ENCODE measurements around the gene FAM20C.
"Not testable (repeated sequence)": the region's sequence is repeated elsewhere in the genome, so short reads cannot be mapped to it uniquely, and the experiment has no call there.

The FAM20C gene

DNA sequence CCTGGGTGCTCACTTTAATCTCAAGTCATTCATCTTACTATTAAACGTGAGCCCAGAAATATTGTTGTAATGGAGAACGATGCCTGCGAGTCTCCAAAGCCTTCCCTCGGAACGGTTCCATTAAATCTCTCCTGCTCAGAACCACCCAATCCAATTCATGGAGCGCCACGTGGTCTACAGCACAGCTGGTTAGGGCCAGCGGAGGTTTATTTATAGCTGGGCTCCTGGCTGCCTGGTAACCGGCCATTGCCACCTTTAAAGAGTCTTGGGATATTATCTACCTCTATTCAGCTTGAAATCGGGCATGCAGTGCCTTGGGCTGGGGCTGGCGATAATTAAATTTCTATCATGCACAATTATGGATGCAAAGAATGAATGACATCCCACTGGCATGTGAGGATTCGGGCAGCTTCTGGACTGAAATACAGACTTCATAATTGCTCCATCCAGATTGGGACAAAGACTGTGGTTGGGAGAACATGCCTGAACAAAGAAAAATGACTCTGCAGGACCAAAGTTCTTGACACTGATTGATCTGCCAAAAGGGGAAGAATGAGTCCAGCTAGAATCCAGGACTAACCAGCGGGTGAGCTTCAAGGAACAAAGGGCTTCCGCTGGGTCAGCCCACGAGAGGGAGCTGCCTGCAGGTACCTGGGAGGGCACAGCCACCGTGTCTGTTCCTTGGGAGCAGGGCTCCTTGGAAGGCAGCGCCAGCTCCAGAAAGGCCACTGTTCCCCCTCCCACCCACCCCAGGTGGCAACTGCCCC is 7.3 kb downstream of the FAM20C start:
- H3K4me1 ChIP-seq (ENCODE audit: control insufficient read depth, insufficient read depth, low read length) = peaks cover 22% of the 10 kb centered on the region

DNA sequence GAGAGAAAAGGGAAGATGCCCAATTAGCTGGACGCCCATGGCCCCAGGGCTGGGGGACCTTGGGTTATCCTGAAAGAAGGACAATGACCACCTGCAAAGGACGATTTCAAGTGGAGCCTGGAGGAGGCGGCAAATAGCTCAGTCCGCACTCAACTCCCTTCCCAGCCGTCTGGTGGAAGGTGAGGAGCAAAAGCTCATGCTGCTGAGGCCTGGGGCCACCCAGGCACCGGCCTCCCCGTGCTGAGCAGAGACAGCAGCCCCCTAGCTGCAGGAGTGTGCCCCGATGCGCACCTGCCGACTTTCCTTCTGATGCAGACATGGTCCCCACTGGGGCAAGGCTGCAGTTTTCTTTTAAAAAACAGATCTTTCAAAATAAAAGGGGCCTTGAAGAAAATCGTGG is 7.9 kb downstream of the FAM20C start:
- H3K4me3 ChIP-seq (ENCODE audit: low read length) = no peak overlapping the region
- no peaks in the 10 kb centered on the region for H3K27me3 ChIP-seq (ENCODE audit: control insufficient read depth, insufficient read depth, low read length)
- H3K9me3 ChIP-seq (ENCODE audit: control insufficient read depth, low read length) = no peaks in the 10 kb centered on the region
- H3K4me1 ChIP-seq (ENCODE audit: control insufficient read depth, insufficient read depth, low read length) = peaks cover 17% of the 10 kb centered on the region
- H3K36me3 ChIP-seq (ENCODE audit: control insufficient read depth, insufficient read depth, low read length) = peaks cover 39% of the 10 kb centered on the region
- H3K9ac ChIP-seq (ENCODE audit: low read length) = no peak overlapping the region

More for the DNA sequence above, 7.3 kb downstream of the FAM20C start:
- Histone ChIP-seq H3K9ac (ENCODE audit: low read length) (no peak overlapping the region), H3K27me3 (ENCODE audit: control insufficient read depth, insufficient read depth, low read length) (no peaks in the 10 kb centered on the region), H3K36me3 (ENCODE audit: control insufficient read depth, insufficient read depth, low read length) (peaks cover 39% of the 10 kb centered on the region), H3K4me3 (ENCODE audit: low read length) (no peak overlapping the region), H3K9me3 (ENCODE audit: control insufficient read depth, low read length) (no peaks in the 10 kb centered on the region)

DNA sequence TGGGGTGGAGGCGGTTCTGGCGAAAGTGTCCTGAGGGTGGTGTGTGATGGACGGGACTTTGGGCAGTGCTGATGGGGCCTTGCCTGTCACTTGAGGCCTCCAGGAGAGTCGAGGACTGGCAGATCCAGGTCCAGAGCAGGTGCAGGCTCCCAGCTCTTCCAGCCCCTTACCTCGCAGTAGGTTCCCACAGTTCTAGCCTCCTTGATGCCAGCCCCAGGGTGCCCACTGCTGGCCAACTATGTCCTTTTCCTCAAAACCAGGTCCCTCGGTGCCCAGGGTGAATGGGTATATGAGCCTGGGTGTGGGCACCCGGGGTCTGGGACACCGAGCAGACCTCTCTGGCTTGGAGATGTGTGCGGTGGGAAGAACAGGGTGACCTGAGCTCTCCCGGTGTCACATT is 8.3 kb downstream of the FAM20C start:
- no peaks in the 10 kb centered on the region for H3K27me3 ChIP-seq (ENCODE audit: control insufficient read depth, insufficient read depth, low read length)
- H3K9ac ChIP-seq (ENCODE audit: low read length) = no peak overlapping the region
- no peak overlapping the region for H3K4me3 ChIP-seq (ENCODE audit: low read length)
- no peaks in the 10 kb centered on the region for H3K9me3 ChIP-seq (ENCODE audit: control insufficient read depth, low read length)
- peaks cover 14% of the 10 kb centered on the region for H3K4me1 ChIP-seq (ENCODE audit: control insufficient read depth, insufficient read depth, low read length)
- peaks cover 37% of the 10 kb centered on the region for H3K36me3 ChIP-seq (ENCODE audit: control insufficient read depth, insufficient read depth, low read length)

DNA sequence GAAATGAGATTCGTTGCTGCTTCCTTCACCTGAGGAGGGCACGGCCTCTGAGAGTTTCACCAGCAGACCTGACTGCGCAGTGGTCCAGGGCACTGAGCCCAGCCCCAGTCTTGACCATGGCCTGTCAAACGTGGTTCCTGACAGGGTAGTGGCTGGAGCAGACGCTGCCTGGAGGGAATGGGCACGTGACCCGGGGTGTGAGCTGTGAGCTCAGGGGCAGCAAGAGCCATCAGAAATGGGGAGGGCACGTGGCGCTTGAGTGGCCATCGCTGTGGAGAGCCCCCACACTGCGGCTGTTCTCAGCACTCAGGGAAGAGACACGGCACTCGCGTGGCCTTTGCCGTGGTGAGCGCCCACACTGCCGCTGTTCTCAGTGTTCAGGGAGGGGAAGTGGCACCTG is 12.0 kb downstream of the FAM20C start:
- Histone ChIP-seq H3K4me3 (ENCODE audit: low read length) (no peak overlapping the region), H3K9ac (ENCODE audit: low read length) (no peak overlapping the region), H3K36me3 (ENCODE audit: control insufficient read depth, insufficient read depth, low read length) (peaks cover 13% of the 10 kb centered on the region), H3K9me3 (ENCODE audit: control insufficient read depth, low read length) (no peaks in the 10 kb centered on the region), H3K27me3 (ENCODE audit: control insufficient read depth, insufficient read depth, low read length) (no peaks in the 10 kb centered on the region), H3K4me1 (ENCODE audit: control insufficient read depth, insufficient read depth, low read length) (peaks cover 14% of the 10 kb centered on the region)

DNA sequence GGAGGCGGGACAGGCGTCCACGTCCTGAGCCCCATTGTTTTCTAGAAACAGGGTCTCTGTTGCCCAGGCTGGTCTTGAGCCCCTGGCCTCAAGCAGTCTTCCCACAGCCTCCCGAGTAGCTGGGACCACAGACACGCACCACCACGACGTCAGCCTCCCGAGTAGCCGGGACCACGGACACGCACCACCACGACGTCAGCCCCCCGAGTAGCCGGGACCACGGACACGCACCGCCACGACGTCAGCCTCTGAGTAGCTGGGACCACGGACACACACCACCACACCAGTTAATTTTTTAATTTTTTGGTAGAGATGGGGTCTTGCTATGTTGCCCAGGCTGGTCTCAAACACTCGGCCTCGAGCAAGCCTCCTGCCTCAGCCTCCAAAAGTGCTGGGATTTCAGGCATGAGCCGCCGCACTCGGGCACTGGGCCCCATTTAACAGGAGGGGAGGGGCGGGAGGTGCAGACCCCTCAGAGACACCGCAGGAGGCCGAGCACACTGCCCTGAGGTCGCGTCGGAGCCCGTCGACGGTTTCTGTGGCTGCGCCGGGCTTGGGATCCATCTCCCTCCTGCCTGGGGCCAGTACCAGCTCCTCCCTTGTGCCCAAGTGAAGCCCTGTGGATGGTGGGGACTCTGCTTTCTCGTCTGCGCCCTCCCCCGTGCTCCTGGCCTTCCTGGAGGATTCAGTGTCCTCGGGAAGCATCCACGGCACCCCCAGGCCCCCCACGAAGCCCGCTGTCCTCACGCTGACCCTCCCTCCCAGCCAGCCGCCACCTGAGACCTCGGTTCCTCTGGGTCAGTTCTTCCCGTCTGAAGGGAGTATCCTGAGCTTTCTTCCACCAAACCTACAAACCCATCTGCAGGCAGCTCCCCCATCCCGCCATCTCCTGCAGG is 13.0 kb downstream of the FAM20C start:
- H3K9ac ChIP-seq (ENCODE audit: low read length) = no peak overlapping the region
- H3K4me3 ChIP-seq (ENCODE audit: low read length) = no peak overlapping the region
- H3K27me3 ChIP-seq (ENCODE audit: control insufficient read depth, insufficient read depth, low read length) = no peaks in the 10 kb centered on the region
- peaks cover 14% of the 10 kb centered on the region for H3K4me1 ChIP-seq (ENCODE audit: control insufficient read depth, insufficient read depth, low read length)
- peaks cover 13% of the 10 kb centered on the region for H3K36me3 ChIP-seq (ENCODE audit: control insufficient read depth, insufficient read depth, low read length)
- H3K9me3 ChIP-seq (ENCODE audit: control insufficient read depth, low read length) = no peaks in the 10 kb centered on the region

DNA sequence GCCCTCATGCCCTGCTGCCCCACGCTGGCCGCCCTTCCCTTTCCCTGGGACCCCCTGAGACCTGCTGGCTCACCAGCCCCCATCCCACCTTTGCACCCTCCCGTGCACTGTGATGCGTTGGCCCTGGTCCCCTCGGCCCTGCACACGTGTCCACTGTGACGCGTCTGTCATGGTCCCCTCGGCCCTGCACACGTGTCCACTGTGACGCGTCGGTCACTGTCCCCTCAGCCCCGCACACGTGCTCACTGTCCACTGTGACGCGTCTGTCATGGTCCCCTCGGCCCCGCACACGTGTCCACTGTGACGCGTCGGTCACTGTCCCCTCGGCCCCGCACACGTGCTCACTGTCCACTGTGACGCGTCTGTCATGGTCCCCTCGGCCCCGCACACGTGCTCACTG is 14.0 kb downstream of the FAM20C start:
- H3K9ac ChIP-seq (ENCODE audit: low read length); H3K36me3 ChIP-seq (ENCODE audit: control insufficient read depth, insufficient read depth, low read length); H3K9me3 ChIP-seq (ENCODE audit: control insufficient read depth, low read length); H3K4me3 ChIP-seq (ENCODE audit: low read length); H3K27me3 ChIP-seq (ENCODE audit: control insufficient read depth, insufficient read depth, low read length): not testable (repeated sequence)
- peaks cover 14% of the 10 kb centered on the region for H3K4me1 ChIP-seq (ENCODE audit: control insufficient read depth, insufficient read depth, low read length)

DNA sequence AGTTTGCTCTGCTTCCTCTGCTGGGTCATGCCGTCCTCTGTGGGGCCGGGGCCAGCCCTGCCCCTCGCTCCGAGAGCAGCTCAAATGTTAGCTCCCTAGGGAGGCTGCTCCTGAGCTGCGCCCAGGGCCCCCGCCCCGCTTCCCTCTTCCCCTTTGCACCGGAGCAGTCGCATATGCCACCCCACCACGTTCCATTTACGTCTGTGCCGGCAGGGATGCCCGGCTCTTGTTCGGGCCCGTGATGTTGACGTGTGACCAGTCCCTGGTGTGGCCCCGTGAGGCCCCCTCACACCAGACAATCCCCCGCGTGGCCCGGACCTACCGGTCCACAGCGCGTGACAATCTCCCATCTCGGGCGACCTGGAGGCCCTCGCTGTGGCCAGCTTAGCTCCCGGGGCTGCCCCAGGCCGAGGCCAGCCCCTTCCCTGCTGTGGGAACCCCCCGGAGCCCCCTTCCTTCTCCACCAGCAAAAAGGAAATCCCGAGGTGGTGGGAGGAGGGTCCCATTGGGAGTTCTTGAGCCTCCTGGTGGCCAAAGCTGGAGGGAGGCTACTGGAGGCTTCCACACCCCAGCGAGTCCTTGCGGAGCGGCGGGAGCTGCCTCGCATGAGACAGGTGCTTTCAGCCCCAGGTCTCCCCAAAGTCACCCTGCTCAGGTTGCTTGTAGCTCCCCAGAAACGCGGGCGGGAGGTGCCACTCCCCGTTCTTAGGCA is 15.2 kb downstream of the FAM20C start:
- Histone ChIP-seq H3K9ac (ENCODE audit: low read length) (no peak overlapping the region), H3K27me3 (ENCODE audit: control insufficient read depth, insufficient read depth, low read length) (no peaks in the 10 kb centered on the region), H3K4me1 (ENCODE audit: control insufficient read depth, insufficient read depth, low read length) (peaks cover 14% of the 10 kb centered on the region), H3K4me3 (ENCODE audit: low read length) (no peak overlapping the region), H3K36me3 (ENCODE audit: control insufficient read depth, insufficient read depth, low read length) (peaks cover 5% of the 10 kb centered on the region), H3K9me3 (ENCODE audit: control insufficient read depth, low read length) (no peaks in the 10 kb centered on the region)

DNA sequence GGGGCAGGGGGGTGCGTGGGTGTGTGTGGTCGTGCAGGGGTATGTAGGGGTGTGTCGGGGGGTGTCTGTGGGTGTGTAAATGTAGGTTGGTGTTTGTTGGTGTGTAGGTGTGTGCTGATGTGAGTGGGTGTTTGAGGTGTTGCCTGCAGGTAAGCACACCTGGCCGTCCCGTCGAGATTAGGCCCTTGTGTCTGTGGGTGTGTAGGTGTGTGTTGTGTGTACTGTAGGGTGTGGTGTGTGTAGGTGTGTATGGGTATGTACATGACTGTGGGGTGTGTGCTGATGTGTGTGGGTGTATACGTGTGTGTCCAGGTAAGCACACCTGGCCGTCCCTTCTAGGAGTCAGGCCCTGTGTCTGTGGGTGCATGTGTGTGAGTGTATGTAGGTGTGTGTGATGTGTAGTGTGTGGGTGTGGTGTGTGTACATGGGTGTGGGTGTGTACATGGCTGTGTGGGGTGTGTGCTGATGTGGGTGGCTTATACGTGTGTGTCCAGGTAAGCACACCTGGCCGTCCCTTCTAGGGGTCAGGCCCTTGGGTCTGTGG is 15.8 kb downstream of the FAM20C start:
- Histone ChIP-seq H3K36me3 (ENCODE audit: control insufficient read depth, insufficient read depth, low read length) (peaks cover 5% of the 10 kb centered on the region), H3K9me3 (ENCODE audit: control insufficient read depth, low read length) (no peaks in the 10 kb centered on the region), H3K4me1 (ENCODE audit: control insufficient read depth, insufficient read depth, low read length) (peaks cover 14% of the 10 kb centered on the region), H3K4me3 (ENCODE audit: low read length) (no peak overlapping the region), H3K9ac (ENCODE audit: low read length) (no peak overlapping the region), H3K27me3 (ENCODE audit: control insufficient read depth, insufficient read depth, low read length) (no peaks in the 10 kb centered on the region)

DNA sequence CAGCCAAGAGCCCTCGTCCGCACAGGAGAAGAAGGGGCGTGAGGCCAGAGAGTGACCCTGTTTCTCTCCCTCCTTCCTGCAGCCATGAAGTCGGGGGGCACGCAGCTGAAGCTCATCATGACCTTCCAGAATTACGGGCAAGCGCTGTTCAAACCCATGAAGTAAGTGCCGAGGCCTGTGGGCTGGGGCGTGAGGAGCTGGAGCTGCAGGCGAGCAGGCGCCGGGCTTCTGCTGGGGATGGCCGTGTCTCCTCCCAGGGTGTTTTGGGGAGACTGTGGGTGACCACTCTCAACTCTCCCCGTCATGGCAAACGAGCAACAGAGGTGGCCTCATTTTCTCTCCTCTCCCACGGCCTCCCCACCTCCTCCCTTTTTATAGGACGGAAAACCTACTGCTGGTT is 16.4 kb downstream of the FAM20C start:
- no peaks in the 10 kb centered on the region for H3K9me3 ChIP-seq (ENCODE audit: control insufficient read depth, low read length)
- H3K27me3 ChIP-seq (ENCODE audit: control insufficient read depth, insufficient read depth, low read length) = no peaks in the 10 kb centered on the region
- no peak overlapping the region for H3K4me3 ChIP-seq (ENCODE audit: low read length)
- no peak overlapping the region for H3K9ac ChIP-seq (ENCODE audit: low read length)
- peaks cover 14% of the 10 kb centered on the region for H3K4me1 ChIP-seq (ENCODE audit: control insufficient read depth, insufficient read depth, low read length)
- H3K36me3 ChIP-seq (ENCODE audit: control insufficient read depth, insufficient read depth, low read length) = peaks cover 5% of the 10 kb centered on the region

DNA sequence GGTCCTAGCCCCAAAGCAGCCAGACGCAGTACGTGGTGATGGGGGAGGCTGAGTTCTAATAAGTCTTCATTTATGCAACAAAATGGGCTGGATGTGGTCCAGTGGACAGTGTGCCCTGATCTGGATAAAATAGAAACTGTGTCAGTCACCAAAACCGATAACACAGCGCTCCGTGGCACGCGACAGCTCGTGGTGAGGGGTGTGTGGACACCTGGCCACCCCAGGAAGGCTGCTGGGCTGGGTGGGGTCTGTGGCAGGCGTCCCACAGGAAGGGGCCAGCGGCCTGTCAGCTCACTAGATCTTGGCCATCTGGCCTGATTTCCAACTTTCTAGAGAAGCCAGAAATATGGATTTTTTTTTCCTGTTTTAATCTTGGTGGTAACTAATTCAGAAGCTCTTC is 17.0 kb downstream of the FAM20C start:
- Histone ChIP-seq H3K4me3 (ENCODE audit: low read length) (no peak overlapping the region), H3K9ac (ENCODE audit: low read length) (no peak overlapping the region), H3K9me3 (ENCODE audit: control insufficient read depth, low read length) (no peaks in the 10 kb centered on the region), H3K36me3 (ENCODE audit: control insufficient read depth, insufficient read depth, low read length) (peaks cover 5% of the 10 kb centered on the region), H3K27me3 (ENCODE audit: control insufficient read depth, insufficient read depth, low read length) (no peaks in the 10 kb centered on the region), H3K4me1 (ENCODE audit: control insufficient read depth, insufficient read depth, low read length) (peaks cover 16% of the 10 kb centered on the region)

DNA sequence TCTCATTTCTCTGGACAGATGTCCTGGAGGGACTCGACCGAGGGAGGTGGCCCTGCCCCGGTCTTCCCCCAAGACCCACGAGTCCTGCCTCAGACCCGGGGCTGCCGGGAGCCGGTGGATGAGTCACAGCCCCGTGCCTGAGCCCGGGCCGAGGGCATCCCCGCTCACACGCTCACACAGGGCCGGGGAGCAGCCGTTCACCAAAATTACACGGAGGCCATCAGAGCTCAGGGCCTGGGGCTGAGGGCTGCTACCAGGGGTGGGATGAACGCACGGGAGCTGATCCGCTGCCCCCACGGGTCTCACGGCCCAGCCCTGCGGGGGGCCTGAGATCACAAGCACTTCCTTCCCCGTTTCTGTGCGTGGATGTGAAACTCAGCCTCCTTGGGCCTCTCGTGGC is 17.5 kb downstream of the FAM20C start:
- Histone ChIP-seq H3K9me3 (ENCODE audit: control insufficient read depth, low read length) (no peaks in the 10 kb centered on the region), H3K4me3 (ENCODE audit: low read length) (no peak overlapping the region), H3K4me1 (ENCODE audit: control insufficient read depth, insufficient read depth, low read length) (peaks cover 21% of the 10 kb centered on the region), H3K36me3 (ENCODE audit: control insufficient read depth, insufficient read depth, low read length) (peaks cover 5% of the 10 kb centered on the region), H3K9ac (ENCODE audit: low read length) (no peak overlapping the region), H3K27me3 (ENCODE audit: control insufficient read depth, insufficient read depth, low read length) (no peaks in the 10 kb centered on the region)

Data from mucosa of stomach (tissue), 1 donor.